Measurements from ENCODE around the gene COL26A1. TPM values are rescaled to one million over a fixed set of nuclear protein-coding genes. Genes with fewer than 3 reads are reported as not detected.
"Not testable (repeated sequence)": the region's sequence is repeated elsewhere in the genome, so short reads cannot be mapped to it uniquely, and the experiment has no call there.

Gene COL26A1
- under 0.01 TPM for total RNA-seq

GRCh38 chr7:101362334-101363195 is at the start of gene COL26A1:
COL26A1 (plus strand) TSS chr7:101362875; CDS start chr7:101363033, 158 bp downstream.
- peak in 2 of 3 donors; percentile 22 to 42 for DNase-seq (ENCODE audit: low read depth in 2 of 3, low spot score in 2 of 3)

DNA sequence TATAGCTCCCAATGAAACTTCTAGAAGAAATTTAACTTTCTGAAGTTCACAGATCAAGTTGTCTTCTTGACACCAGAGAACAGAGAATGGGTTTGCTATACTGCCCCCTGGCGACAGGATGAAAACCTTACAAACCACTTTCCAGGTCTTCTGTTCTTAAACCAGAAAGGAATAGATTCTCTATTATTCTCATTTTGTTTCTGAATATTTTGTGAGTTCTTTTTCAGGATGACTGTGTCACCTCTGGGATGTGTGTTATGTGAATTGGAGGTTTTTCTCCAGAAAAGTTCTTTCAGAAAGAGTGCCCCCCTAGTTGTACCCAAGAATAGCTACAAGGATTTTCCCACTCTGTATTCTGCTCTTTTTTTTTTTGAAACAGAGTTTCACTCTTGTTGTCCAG is 47.3 kb upstream of the COL26A1 start:
- peak in 2 of 3 donors; percentile 46 to 75 for DNase-seq (ENCODE audit: low read depth in 2 of 3, low spot score in 2 of 3)

DNA sequence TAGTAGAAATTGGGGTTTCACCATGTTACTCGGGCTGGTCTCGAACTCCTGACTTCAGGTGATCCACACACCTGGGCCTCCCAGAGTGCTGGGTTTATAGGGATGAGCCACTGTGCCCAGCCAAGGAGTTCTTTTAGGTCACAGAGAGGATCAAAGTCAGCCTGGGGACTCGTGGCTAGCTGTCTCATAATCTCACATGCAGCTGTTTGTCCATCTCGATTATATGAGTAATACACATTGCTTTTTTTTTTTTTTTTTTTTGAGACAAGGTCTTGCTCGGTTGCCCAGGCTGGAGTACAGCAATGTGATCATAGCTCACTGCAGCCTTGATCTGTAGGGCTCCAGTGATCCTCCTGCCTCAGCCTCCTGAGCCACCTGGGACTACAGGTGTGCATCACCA is 43.3 kb upstream of the COL26A1 start:
- no peak for DNase-seq (ENCODE audit: low read depth in 2 of 3, low spot score in 2 of 3)

DNA sequence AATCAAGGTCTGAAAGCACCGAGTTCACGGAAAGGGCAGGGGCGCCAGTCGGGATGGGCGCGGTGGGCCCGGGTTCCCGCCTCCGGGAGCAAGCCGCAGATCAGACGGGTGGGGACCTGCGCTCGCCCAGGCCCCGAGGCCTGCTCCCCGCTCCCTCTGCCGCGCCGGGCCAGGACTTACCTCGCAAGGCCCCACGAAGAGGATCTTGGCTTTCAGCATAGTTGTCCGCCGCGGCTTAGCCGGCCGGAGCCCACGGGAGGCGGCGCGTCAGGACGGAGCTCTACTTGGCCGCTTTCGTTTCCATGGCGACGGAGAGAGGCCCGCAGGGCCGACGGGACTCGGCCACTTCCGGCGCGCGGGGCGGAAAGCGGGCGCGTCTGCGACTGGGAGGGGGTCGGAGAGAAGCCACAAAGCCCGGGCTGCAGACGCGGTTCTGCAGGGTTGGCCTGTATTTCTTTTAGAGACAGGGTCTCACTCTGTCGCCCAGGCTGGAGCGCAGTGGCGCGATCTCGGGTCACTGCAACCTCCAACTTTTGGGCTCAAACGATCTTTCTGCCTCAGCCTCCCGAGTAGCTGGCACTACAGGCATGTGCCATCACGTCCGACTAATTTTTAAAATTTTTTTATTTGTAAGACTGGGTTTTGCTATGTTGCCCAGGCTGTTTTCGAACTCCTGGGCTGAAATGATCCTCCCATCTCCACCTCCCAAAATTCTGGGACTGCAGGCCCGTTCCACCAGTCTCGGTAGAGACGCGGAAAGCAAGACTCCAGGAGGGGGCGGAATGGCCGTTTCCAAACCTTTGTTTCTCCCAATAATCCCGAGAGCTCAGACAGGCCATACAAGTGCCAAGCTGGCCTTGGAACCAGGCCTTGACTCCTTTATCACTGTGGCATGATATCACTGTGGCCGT is 40.9 kb upstream of the COL26A1 start, which contains the start of gene IFT22:
Gene IFT22 (minus strand): TSS at position 322 of the 911 bp plus-strand sequence. CDS start 103 bp downstream, at position 219.
- DNase-seq (ENCODE audit: low read depth in 2 of 3, low spot score in 2 of 3), result peak; percentile 60 to 93 (median 93)

DNA sequence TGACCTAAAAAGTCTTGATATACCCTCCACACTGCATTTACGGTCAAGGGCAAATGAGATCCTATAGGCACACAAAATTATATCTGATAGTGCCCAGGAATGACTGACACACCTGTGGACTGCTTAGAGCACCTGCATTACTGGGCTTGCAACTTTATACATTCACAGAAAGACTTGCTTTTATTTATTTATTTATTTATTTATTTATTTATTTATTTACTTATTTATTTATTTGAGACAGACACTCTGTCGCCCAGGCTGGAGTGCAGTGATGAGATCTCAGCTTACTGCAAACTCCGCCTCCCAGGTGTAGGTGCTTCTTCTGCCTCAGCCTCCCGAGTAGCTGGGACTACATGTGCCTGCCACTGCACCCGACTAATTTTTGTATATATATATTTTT is 34.5 kb upstream of the COL26A1 start:
- DNase-seq (ENCODE audit: low read depth in 2 of 3, low spot score in 2 of 3), result no peak

DNA sequence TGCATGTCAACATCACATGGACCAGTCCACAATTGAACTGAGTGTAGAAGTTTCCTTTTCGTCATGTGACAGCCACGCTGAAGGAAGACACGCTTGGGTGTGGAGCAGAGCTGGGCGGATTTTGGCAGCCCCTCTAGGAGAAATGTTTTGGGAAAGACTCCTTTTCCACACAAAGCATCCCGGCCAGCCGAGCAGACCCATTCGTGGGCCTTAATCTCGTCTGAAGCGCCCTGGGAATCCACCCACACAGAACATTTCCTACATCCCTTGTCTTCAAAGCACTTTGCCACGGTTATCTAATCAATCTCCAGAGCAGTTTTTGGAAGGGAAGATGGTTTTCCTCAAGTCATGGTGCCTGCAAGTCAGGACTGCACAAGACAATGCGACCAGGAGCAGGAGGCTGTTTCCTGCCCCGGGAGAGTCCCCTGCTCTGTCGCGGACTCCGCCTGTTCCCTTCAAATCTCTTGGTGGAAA is 32.6 kb upstream of the COL26A1 start:
- no peak for DNase-seq (ENCODE audit: low read depth in 2 of 3, low spot score in 2 of 3)

DNA sequence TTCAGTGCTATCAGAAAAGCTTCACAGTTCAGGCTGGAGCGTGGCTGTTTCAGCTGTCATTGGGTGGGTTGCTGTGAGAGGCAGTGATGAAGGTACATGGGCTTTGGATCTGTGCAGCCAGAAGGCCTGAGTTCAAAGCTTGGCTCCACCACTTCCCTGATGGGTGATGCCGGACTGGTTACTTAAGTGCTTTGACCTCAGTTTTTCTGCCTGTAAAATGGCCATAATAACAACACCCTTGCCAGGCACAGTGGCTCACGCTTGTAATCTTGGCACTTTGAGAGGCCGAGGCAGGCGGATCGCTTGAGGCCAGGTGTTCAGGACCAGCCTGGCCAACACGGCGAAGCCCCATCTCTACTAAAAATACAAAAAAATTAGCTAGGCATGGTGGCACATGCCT is 30.6 kb upstream of the COL26A1 start:
- DNase-seq (ENCODE audit: low read depth in 2 of 3, low spot score in 2 of 3), result no peak

DNA sequence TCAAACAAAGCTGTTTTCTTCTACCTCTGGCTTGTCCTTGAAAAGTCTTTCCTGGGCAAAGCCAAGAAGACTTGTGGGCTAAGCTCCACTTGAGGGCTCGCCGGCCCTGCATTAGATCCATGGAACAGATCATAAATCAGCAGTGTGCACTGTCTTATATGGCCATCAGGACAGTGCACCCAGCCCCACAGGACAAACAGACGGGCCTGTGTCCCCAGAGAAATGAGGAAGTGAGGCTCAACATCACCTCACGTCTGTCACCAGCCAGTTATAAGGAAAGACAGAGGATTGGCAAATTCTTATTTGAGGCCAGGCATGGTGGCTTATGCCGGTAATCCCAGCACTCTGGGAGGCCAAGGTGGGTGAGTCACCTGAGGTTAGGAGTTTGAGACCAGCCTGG is 28.8 kb upstream of the COL26A1 start:
- peak in 1 of 3 donors; percentile 24 for DNase-seq (ENCODE audit: low read depth in 2 of 3, low spot score in 2 of 3)

DNA sequence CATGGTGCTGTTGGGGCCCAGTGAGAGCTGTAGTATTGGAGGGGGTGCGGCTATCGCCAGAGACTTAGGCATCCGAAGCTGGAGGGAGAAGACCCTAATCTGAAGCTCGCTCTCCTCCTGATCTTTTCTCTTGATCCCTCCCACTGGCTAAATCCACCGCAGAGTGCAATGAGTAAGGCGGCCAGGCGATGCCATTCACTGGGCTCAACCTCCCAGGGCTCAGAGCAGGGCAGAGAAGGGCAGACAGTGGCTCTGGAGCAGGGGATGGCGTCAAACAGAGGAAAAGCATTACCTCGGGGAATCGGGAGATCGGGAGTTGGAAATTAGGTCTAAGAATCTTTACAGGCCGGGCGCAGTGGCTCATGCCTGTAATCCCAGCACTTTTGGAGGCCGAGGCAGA is 22.3 kb upstream of the COL26A1 start:
- DNase-seq (ENCODE audit: low read depth in 2 of 3, low spot score in 2 of 3), result no peak

DNA sequence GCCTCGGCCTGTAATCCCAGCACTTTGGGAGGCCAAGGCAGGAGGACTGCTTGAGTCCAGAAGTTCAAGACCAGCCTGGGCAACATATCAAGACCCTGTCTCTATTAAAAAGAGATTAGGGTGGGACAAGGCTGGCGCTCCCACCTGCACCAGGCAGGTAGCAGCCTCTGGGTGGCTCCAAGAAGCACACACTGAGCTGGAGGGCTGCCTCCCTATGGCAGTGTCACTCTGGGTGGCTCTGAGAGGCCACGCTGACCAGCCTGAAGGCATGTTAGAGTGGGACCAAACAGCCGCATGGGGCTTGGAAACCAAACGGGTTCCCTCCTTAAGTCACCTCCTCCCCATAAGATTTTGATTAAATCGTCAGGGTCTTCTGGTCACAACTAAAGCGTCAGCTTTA is 19.8 kb upstream of the COL26A1 start:
- no peak for DNase-seq (ENCODE audit: low read depth in 2 of 3, low spot score in 2 of 3)

GRCh38 chr7:101347477-101347876 is 15.2 kb upstream of the COL26A1 start:
- no peak for DNase-seq (ENCODE audit: low read depth in 2 of 3, low spot score in 2 of 3)

GRCh38 chr7:101348456-101349067 is 14.1 kb upstream of the COL26A1 start:
- not testable (repeated sequence) for DNase-seq (ENCODE audit: low read depth in 2 of 3, low spot score in 2 of 3)

GRCh38 chr7:101349300-101349699 is 13.4 kb upstream of the COL26A1 start:
- DNase-seq (ENCODE audit: low read depth in 2 of 3, low spot score in 2 of 3), result not testable (repeated sequence)

GRCh38 chr7:101352920-101353308 is 9.8 kb upstream of the COL26A1 start:
- no peak for DNase-seq (ENCODE audit: low read depth in 2 of 3, low spot score in 2 of 3)

DNA sequence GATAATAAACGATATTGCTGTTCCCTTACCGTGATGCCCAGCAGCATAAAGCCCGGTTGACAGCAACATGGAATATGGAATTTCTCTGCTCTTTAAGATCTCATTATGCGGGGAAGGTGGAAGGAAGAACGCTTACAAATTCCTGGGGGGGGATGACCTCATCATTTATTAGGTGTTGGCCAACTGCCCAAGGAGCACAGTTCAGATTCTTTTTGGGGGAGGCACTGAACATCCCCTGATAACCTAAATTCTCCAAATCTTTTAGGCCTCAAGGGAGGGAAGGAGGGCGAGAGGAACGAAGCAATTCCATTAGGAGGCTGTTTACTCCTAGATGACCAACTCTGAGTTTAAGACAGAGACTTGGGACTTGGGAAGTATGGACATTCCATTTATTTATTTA is 5.2 kb upstream of the COL26A1 start:
- no peak for DNase-seq (ENCODE audit: low read depth in 2 of 3, low spot score in 2 of 3)

DNA sequence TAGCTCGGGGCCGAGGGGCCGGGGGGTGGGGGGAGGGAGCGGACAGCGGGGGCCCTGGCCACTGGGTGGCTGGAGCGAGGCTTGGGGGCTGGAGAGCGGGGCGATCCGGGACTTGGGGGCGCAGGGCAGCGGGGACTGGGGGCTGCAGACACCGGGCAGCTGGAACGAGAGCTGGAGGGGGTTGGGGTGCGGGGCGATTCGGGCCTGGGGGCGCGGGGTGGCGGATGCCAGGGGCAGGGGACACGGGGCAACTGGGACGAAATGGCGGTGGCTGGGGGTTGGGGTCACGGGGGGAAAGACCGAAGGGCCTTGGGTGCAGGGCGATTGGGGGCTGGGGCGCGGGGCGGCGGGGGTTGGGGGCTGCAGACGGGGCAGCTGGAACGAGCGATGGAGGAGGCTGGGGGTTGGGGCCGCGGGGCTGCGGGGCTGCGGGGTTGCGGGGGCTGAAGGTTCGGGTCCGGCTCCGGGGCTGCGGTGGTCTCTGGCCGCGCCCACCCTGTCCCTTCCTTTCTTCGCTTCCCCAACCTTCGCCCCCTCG is 590 bp downstream of the COL26A1 start:
- DNase-seq (ENCODE audit: low read depth in 2 of 3, low spot score in 2 of 3), result no peak

- peak; percentile 49 to 82 (median 68) for DNase-seq (ENCODE audit: low read depth in 2 of 3, low spot score in 2 of 3)
Observed at GRCh38 chr7:101363734-101364374, 1.2 kb downstream of the COL26A1 start.

- no peak for DNase-seq (ENCODE audit: low read depth in 2 of 3, low spot score in 2 of 3)
Observed at GRCh38 chr7:101365956-101366355, 3.3 kb downstream of the COL26A1 start.

DNA sequence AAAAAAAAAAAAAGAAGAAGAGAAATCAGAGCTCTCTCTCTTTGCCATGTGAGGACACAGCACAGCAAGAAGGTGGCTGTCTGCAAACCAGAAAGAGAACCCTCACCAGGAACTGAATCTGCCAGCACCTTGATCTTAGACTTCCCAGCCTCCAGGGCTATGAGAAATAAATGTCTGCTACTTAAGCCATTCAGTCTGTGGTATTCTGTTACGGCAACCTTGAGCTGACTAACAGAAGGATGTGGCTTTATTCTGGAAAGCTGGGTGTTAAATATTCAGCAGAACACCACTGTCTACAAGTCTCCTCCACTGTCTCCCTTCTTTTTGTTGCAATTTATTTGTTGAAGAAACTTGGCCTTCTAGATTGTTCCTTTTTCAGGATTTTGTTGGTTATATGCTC is 5.0 kb downstream of the COL26A1 start:
- no peak for DNase-seq (ENCODE audit: low read depth in 2 of 3, low spot score in 2 of 3)
